Ishikawa (cell line): Measurements from ENCODE around the gene TNS3.

ENCODE experiments used
- CEBPB ChIP-seq: IDR thresholded peaks from 2 replicates; pipeline ENCODE4 v1.6.1; 2012
- CREB1 ChIP-seq: IDR thresholded peaks from 2 replicates; pipeline ENCODE4 v1.6.1; 2012; ENCODE audit warnings: low read depth
- EGR1 ChIP-seq: IDR thresholded peaks from 2 replicates; pipeline ENCODE4 v1.6.1; 2012
- EP300 ChIP-seq: IDR thresholded peaks from 2 replicates; pipeline ENCODE4 v1.6.1; 2012; ENCODE audit warnings: borderline replicate concordance
- FOXM1 ChIP-seq: IDR thresholded peaks from 2 replicates; pipeline ENCODE4 v1.6.1; 2012; ENCODE audit warnings: low read depth, borderline replicate concordance
- MAX ChIP-seq: IDR thresholded peaks from 2 replicates; pipeline ENCODE4 v1.6.1; 2012
- NFIC ChIP-seq: IDR thresholded peaks from 2 replicates; pipeline ENCODE4 v1.6.1; 2012
- RAD21 ChIP-seq: IDR thresholded peaks from 2 replicates; pipeline ENCODE4 v1.6.1; 2012; ENCODE audit warnings: low read depth
- REST ChIP-seq: IDR thresholded peaks from 2 replicates; pipeline ENCODE4 v1.6.1; 2012; ENCODE audit warnings: low read depth, mild to moderate bottlenecking
- TAF1 ChIP-seq: IDR thresholded peaks from 2 replicates; pipeline ENCODE4 v1.6.1; 2012; ENCODE audit warnings: low read depth, mild to moderate bottlenecking
- TCF12 ChIP-seq: IDR thresholded peaks from 2 replicates; pipeline ENCODE4 v1.6.1; 2012; ENCODE audit warnings: low read depth
- TEAD4 ChIP-seq: IDR thresholded peaks from 2 replicates; pipeline ENCODE4 v1.6.1; 2012
- USF1 ChIP-seq: IDR thresholded peaks from 2 replicates; pipeline ENCODE4 v1.6.1; 2012
- YY1 ChIP-seq: IDR thresholded peaks from 2 replicates; pipeline ENCODE4 v1.6.1; 2012; ENCODE audit warnings: low read depth
- ZBTB7A ChIP-seq: IDR thresholded peaks from 2 replicates; pipeline ENCODE4 v1.6.1; 2012; ENCODE audit warnings: low read depth

The TNS3 gene

GRCh38 chr7:47552621-47553020 lies 29.3 kb downstream of the TNS3 start:
- TF ChIP-seq ZBTB7A (no peak), REST (no peak), TCF12 (no peak), FOXM1 (no peak), RAD21 (no peak), EGR1 (no peak), CEBPB (no peak)

GRCh38 chr7:47551668-47552440 lies 30.1 kb downstream of the TNS3 start:
- no peak for TF ChIP-seq USF1

- TF ChIP-seq USF1 (no peak), ZBTB7A (no peak)
Observed at GRCh38 chr7:47550788-47551470, 31.0 kb downstream of the TNS3 start.

GRCh38 chr7:47549916-47550315 lies 32.0 kb downstream of the TNS3 start:
- TF ChIP-seq YY1 (no peak), TCF12 (no peak), TEAD4 (no peak), RAD21 (no peak), REST (no peak), MAX (no peak), NFIC (no peak), CREB1 (no peak), FOXM1 (no peak), TAF1 (no peak), EP300 (no peak), EGR1 (no peak), USF1 (no peak), CEBPB (no peak), ZBTB7A (no peak)

- TF ChIP-seq USF1 (no peak), ZBTB7A (no peak), NFIC (no peak)
Observed at GRCh38 chr7:47549397-47549796, 32.5 kb downstream of the TNS3 start.

GRCh38 chr7:47548546-47548945 lies 33.4 kb downstream of the TNS3 start:
- TF ChIP-seq TEAD4 (no peak), TCF12 (no peak), ZBTB7A (no peak), MAX (no peak), EP300 (no peak), NFIC (no peak), REST (no peak), YY1 (no peak), CREB1 (no peak), RAD21 (no peak), USF1 (no peak), CEBPB (no peak), EGR1 (no peak)
